ENCODE results near the gene SLCO1A2.

SLCO1A2 gene

DNA sequence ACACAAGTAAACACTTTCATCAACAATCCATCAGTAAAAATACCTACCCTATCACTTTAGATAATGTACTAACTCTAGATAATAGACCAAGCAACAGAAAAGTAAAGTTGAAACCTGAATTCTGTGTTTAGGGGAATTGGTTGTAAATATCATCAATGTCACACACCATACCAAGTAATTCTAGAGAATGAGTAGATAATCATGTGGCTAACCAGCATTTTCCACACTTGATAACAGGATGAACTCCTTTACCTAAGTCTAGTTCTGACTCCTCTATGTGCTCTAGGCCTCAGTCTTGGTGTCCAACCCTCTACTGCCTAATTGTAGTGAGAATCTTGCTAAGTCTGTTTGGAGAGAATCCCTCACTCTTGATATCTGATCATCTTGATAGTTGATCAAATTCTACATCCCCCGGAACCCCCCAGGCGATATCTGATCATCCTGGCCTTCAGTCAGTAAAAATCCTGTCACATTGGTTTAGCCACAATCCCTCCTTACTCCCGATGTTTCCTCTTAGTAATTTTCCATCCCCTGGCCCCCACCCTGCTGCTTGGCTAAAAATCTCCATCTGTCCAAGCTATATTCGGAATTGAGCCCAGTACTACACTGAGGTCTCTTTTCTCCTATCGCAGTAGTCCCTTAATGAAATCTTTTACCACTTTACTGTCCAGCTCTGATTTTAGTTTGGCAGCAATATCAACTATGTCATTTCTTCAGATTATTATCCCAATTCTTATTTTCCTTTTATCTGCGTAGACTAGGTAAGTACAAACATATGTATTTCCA, 3.4 kb upstream of the SLCO1A2 start:
- H3K79me2 ChIP-seq (ENCODE audit: insufficient read depth, low read length) = no peaks in the 10 kb centered on the region
- no peaks in the 10 kb centered on the region for H3K9me2 ChIP-seq (replicated peaks; ENCODE audit: low read depth, low read length)
- H4K20me1 ChIP-seq (ENCODE audit: insufficient read depth, low read length, poor library complexity, severe bottlenecking) = no peaks in the 10 kb centered on the region
- TF ChIP-seq, protein P1, sequence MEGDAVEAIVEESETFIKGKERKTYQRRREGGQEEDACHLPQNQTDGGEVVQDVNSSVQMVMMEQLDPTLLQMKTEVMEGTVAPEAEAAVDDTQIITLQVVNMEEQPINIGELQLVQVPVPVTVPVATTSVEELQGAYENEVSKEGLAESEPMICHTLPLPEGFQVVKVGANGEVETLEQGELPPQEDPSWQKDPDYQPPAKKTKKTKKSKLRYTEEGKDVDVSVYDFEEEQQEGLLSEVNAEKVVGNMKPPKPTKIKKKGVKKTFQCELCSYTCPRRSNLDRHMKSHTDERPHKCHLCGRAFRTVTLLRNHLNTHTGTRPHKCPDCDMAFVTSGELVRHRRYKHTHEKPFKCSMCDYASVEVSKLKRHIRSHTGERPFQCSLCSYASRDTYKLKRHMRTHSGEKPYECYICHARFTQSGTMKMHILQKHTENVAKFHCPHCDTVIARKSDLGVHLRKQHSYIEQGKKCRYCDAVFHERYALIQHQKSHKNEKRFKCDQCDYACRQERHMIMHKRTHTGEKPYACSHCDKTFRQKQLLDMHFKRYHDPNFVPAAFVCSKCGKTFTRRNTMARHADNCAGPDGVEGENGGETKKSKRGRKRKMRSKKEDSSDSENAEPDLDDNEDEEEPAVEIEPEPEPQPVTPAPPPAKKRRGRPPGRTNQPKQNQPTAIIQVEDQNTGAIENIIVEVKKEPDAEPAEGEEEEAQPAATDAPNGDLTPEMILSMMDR (conservative IDR thresholded peaks at IDR 0.05; ENCODE audit: low read length) = no peak
- no peak for TF ChIP-seq EZH2phosphoT487 (IDR thresholded peaks at IDR 0.05; ENCODE audit: borderline replicate concordance)
- no peaks in the 10 kb centered on the region for H3K4me1 ChIP-seq (ENCODE audit: insufficient read depth, low read length, poor library complexity, severe bottlenecking)
- no peaks in the 10 kb centered on the region for H3F3A ChIP-seq (ENCODE audit: low read depth)
- no peak overlapping the region for H3K4me3 ChIP-seq (ENCODE audit: low read length, poor library complexity, severe bottlenecking)
- no peak overlapping the region for H3K9ac ChIP-seq (ENCODE audit: low read depth, low read length, poor library complexity, severe bottlenecking)
- no peaks in the 10 kb centered on the region for H3K9me3 ChIP-seq (ENCODE audit: insufficient read depth, low read depth, low read length)
- H3K27me3 ChIP-seq (ENCODE audit: insufficient read depth, low read length, poor library complexity, severe bottlenecking) = no peaks in the 10 kb centered on the region
- no peak overlapping the region for H2AFZ ChIP-seq (ENCODE audit: low read length)
- H3K36me3 ChIP-seq (ENCODE audit: insufficient read depth, low read length) = no peaks in the 10 kb centered on the region
- no peak overlapping the region for H3K4me2 ChIP-seq (ENCODE audit: low read depth, low read length, poor library complexity, severe bottlenecking)

DNA sequence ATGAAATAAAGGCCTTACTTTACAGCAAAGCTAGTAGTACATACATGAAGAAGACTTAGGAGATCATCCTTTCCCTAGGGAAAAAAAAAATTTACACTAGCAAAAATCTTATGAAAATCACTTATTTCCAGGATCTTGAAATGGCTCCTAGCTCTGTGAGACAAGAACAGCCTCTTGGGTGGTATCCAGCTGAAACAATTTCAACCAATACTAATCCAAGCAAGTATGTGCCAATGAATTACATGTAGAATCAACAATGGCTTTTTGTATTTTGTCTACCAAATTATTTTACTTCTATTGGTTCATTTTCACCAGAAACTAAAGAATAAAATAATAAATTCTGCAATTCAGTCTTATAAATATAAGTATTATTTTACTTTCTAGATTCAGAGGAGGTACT, 2.7 kb upstream of the SLCO1A2 start:
- H3K79me2 ChIP-seq (ENCODE audit: insufficient read depth, low read length) = no peaks in the 10 kb centered on the region
- H3K27me3 ChIP-seq (ENCODE audit: insufficient read depth, low read length, poor library complexity, severe bottlenecking) = no peaks in the 10 kb centered on the region
- H4K20me1 ChIP-seq (ENCODE audit: insufficient read depth, low read length, poor library complexity, severe bottlenecking) = no peaks in the 10 kb centered on the region
- H3F3A ChIP-seq (ENCODE audit: low read depth) = no peaks in the 10 kb centered on the region
- TF ChIP-seq, protein P1 (conservative IDR thresholded peaks at IDR 0.05; ENCODE audit: low read length) = no peak
- no peak for TF ChIP-seq EZH2phosphoT487 (IDR thresholded peaks at IDR 0.05; ENCODE audit: borderline replicate concordance)
- H3K4me1 ChIP-seq (ENCODE audit: insufficient read depth, low read length, poor library complexity, severe bottlenecking) = no peaks in the 10 kb centered on the region
- H3K9ac ChIP-seq (ENCODE audit: low read depth, low read length, poor library complexity, severe bottlenecking) = no peak overlapping the region
- H2AFZ ChIP-seq (ENCODE audit: low read length) = no peak overlapping the region
- no peaks in the 10 kb centered on the region for H3K9me3 ChIP-seq (ENCODE audit: insufficient read depth, low read depth, low read length)
- no peaks in the 10 kb centered on the region for H3K9me2 ChIP-seq (replicated peaks; ENCODE audit: low read depth, low read length)
- H3K4me3 ChIP-seq (ENCODE audit: low read length, poor library complexity, severe bottlenecking) = no peak overlapping the region
- no peak overlapping the region for H3K4me2 ChIP-seq (ENCODE audit: low read depth, low read length, poor library complexity, severe bottlenecking)
- no peaks in the 10 kb centered on the region for H3K36me3 ChIP-seq (ENCODE audit: insufficient read depth, low read length)

DNA sequence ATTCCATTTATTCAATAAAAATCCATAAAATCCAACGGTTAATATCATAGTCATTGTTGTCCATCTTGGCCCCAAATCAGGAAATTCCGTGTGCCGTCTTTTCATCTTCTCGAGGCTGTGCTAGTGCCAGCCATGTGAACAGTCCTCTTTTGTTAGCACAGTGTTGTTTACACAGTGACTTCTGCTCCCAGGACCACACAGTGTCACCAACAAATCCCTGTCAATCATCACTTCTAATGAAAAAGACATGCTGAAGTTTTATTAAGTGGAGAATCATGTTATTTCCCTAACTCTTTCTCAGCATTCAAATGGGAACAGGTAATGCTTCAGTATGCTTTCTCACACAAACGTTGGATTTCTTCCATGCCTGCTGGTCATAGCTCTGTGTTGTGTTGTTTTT, 1.9 kb upstream of the SLCO1A2 start:
- no peaks in the 10 kb centered on the region for H3K9me2 ChIP-seq (replicated peaks; ENCODE audit: low read depth, low read length)
- no peaks in the 10 kb centered on the region for H3K9me3 ChIP-seq (ENCODE audit: insufficient read depth, low read depth, low read length)
- no peaks in the 10 kb centered on the region for H3K27me3 ChIP-seq (ENCODE audit: insufficient read depth, low read length, poor library complexity, severe bottlenecking)
- TF ChIP-seq, protein P1 (conservative IDR thresholded peaks at IDR 0.05; ENCODE audit: low read length) = no peak
- TF ChIP-seq EZH2phosphoT487 (IDR thresholded peaks at IDR 0.05; ENCODE audit: borderline replicate concordance) = no peak
- no peak overlapping the region for H3K9ac ChIP-seq (ENCODE audit: low read depth, low read length, poor library complexity, severe bottlenecking)
- H3K79me2 ChIP-seq (ENCODE audit: insufficient read depth, low read length) = no peaks in the 10 kb centered on the region
- H3K36me3 ChIP-seq (ENCODE audit: insufficient read depth, low read length) = no peaks in the 10 kb centered on the region
- H3K4me1 ChIP-seq (ENCODE audit: insufficient read depth, low read length, poor library complexity, severe bottlenecking) = no peaks in the 10 kb centered on the region
- H2AFZ ChIP-seq (ENCODE audit: low read length) = no peak overlapping the region
- H3F3A ChIP-seq (ENCODE audit: low read depth) = no peaks in the 10 kb centered on the region
- H3K4me3 ChIP-seq (ENCODE audit: low read length, poor library complexity, severe bottlenecking) = no peak overlapping the region
- H3K4me2 ChIP-seq (ENCODE audit: low read depth, low read length, poor library complexity, severe bottlenecking) = no peak overlapping the region
- no peaks in the 10 kb centered on the region for H4K20me1 ChIP-seq (ENCODE audit: insufficient read depth, low read length, poor library complexity, severe bottlenecking)

Measured in Loucy (cell line).